Ishikawa (cell line): ENCODE results near the gene DISP1.

Source experiments
- CEBPB ChIP-seq: IDR thresholded peaks from 2 replicates; pipeline ENCODE4 v1.6.1; 2012
- EP300 ChIP-seq: IDR thresholded peaks from 2 replicates; pipeline ENCODE4 v1.6.1; 2012; ENCODE audit warnings: borderline replicate concordance
- MAX ChIP-seq: IDR thresholded peaks from 2 replicates; pipeline ENCODE4 v1.6.1; 2012
- NFIC ChIP-seq: IDR thresholded peaks from 2 replicates; pipeline ENCODE4 v1.6.1; 2012
- REST ChIP-seq: IDR thresholded peaks from 2 replicates; pipeline ENCODE4 v1.6.1; 2012; ENCODE audit warnings: low read depth, mild to moderate bottlenecking
- TCF12 ChIP-seq: IDR thresholded peaks from 2 replicates; pipeline ENCODE4 v1.6.1; 2012; ENCODE audit warnings: low read depth

- TF ChIP-seq CEBPB (no peak), REST (no peak), TCF12 (no peak), MAX (no peak), EP300 (no peak), NFIC (no peak)
These were observed 31.8 kb upstream of the DISP1 start for GRCh38 chr1:222783051-222783450.
